Spleen (tissue), 7 donors: ENCODE data around the gene GAS7.

Experiments used
- CTCF ChIP-seq, 11 experiments: fragments of 200-600 bp in 7 of 11; fragments of 450-650 bp in 4 of 11; sonication (generic) in 4 of 11; IDR thresholded peaks in 8 of 11; conservative IDR thresholded peaks in 3 of 11; 1 replicate in 7 of 11; 2 replicates in 4 of 11; pipeline versions ENCODE4 v1.4.0 to v1.8.0; 2016 to 2021; ENCODE audit warnings: antibody characterized with exemption in 11 of 11, inconsistent platforms in 4 of 11, mild to moderate bottlenecking in 1 of 11
- POLR2AphosphoS5 ChIP-seq, 3 donors: sonication (generic); formaldehyde crosslinking; IDR thresholded peaks; one replicate each; pipeline ENCODE4 v1.5.1; 2017; ENCODE audit warnings: antibody characterized with exemption in 3 of 3
- donor health status: DM: no; HTN: no; CAD: no; lungs with moderate emphysema.
- donor health status: DM: no; HTN: no; CAD: no.
- donor health status: DM: no; HTN: no; CAD: no.

- TF ChIP-seq CTCF (IDR thresholded peaks at IDR 0.05 in 8 of 11, conservative IDR thresholded peaks at IDR 0.05 in 3 of 11) (no peak), POLR2AphosphoS5 (IDR thresholded peaks at IDR 0.05) (no peak)
Measured at GRCh38 chr17:10130677-10131076, 67.7 kb downstream of the GAS7 start.
